MCF 10A (cell line): ENCODE results near the gene CHRDL2. TPM values are rescaled to one million over a fixed set of nuclear protein-coding genes. Genes with fewer than 3 reads are reported as not detected.

Source experiments
- BruUV-seq: library from RNA; stranded (reverse); fragments of 400-500 nt; replicated peaks from 2 replicates; lab custom pipeline; 2021; lab: Mats Ljungman, UMichigan
- CTCF ChIA-PET: fragments of 300-600 bp; sonication (Branson Sonifier 250); formaldehyde crosslinking; extraction: SDS; loops from one replicate; lab custom pipeline; 2021; ENCODE audit warnings: antibody characterized with exemption, inconsistent platforms; lab: Yijun Ruan, JAX
- POLR2A ChIA-PET: fragments of 300-600, 350-650 bp; sonication (Branson Sonifier 250); formaldehyde crosslinking; extraction: SDS; loops from one replicate; lab custom pipeline; 2020; ENCODE audit warnings: antibody characterized with exemption, inconsistent platforms; lab: Yijun Ruan, JAX
- DNase-seq: peaks from one replicate; pipeline ENCODE4 v3.0.0-alpha.2; 2018; ENCODE audit not compliant: unreplicated experiment
- H3K27ac Mint-ChIP-seq: one replicate; pipeline ENCODE4 v1.8.0; 2022; ENCODE audit warnings: mild to moderate bottlenecking, low read depth, mixed read lengths; ENCODE audit not compliant: unreplicated experiment
- H3K27me3 Mint-ChIP-seq: one replicate; pipeline ENCODE4 v1.8.0; 2022; ENCODE audit warnings: mixed read lengths; ENCODE audit not compliant: insufficient read depth, unreplicated experiment
- H3K36me3 Mint-ChIP-seq: one replicate; pipeline ENCODE4 v1.8.0; 2022; ENCODE audit warnings: mild to moderate bottlenecking, moderate library complexity, mixed read lengths; ENCODE audit not compliant: insufficient read depth, unreplicated experiment
- H3K4me1 Mint-ChIP-seq: one replicate; pipeline ENCODE4 v1.8.0; 2022; ENCODE audit warnings: mixed read lengths; ENCODE audit not compliant: insufficient read depth, unreplicated experiment
- H3K4me3 Mint-ChIP-seq: one replicate; pipeline ENCODE4 v1.8.0; 2022; ENCODE audit warnings: mild to moderate bottlenecking, moderate library complexity, mixed read lengths; ENCODE audit not compliant: unreplicated experiment
- H3K9me3 Mint-ChIP-seq: one replicate; pipeline ENCODE4 v1.8.0; 2022; ENCODE audit warnings: mixed read lengths; ENCODE audit not compliant: unreplicated experiment
- intact Hi-C: fragments of 100-400 bp; cut with micrococcal nuclease; formaldehyde crosslinking; loops from 2 replicates; pipeline ENCODE4 v1.14.1; 2022
- total RNA-seq: library from RNA; stranded (reverse); gene quantifications from 2 replicates; pipeline ENCODE4 v1.2.3, GENCODE V29; 2022
- TF ChIP-seq, protein P1 (sequence below): fragments of 200-600 bp; IDR thresholded peaks from one replicate; pipeline ENCODE4 v1.8.0; 2022; ENCODE audit warnings: antibody characterized with exemption, mild to moderate bottlenecking; ENCODE audit not compliant: unreplicated experiment

The CHRDL2 gene
- total RNA-seq, 1 experiment from 2014 or later: not detected

DNA sequence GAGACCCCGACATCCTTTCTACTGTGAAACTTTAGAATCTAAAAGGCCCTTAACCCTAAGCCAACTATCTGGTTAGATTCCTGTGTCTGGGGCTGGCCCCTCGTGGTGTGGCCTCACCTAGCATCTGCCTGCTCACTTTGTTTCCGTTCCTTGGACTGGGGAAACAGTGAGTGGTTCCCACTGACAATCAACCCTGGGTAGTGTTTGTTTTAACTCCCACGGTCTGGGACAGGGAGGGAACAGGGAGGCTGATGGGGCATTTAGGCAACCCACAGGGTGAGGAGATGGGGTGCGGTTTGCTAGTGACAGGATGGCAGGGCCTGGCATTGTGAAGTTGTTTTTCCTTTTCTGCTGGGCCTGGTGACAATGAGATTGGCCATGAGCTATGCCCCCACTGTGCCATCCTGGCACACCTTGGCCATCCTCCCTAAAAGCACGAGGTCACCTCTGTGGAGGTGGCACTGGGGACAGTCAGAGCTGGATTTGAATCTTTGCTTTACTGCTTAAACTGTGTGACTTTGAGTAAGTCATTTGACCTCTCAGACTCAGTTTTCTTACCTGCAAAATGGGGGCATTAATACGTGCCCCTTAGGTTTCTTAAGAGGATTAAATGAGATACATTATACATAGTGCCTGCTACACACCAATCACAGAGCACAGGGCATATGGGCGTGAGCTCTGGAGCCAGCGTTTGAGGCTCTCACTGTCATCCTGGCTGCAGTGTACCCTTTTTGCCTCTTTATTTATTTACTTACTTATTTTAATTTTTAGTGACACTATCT is 31.4 kb downstream of the CHRDL2 start:
- peak; percentile 25 for DNase-seq
- intact Hi-C loops: no loop called here
- ChIA-PET CTCF (interaction anchor here (0.9 to 4.2 kb wide), 3 partner anchors 26 to 66 kb away, joined by 3 to 69 read pairs (median 20); no protein-coding TSS in a partner anchor), POLR2A (no interaction called here)
- no peaks in the 10 kb centered on the region for H3K9me3 Mint-ChIP-seq
- H3K27ac Mint-ChIP-seq: no peak overlapping the region
- TF ChIP-seq, protein P1, sequence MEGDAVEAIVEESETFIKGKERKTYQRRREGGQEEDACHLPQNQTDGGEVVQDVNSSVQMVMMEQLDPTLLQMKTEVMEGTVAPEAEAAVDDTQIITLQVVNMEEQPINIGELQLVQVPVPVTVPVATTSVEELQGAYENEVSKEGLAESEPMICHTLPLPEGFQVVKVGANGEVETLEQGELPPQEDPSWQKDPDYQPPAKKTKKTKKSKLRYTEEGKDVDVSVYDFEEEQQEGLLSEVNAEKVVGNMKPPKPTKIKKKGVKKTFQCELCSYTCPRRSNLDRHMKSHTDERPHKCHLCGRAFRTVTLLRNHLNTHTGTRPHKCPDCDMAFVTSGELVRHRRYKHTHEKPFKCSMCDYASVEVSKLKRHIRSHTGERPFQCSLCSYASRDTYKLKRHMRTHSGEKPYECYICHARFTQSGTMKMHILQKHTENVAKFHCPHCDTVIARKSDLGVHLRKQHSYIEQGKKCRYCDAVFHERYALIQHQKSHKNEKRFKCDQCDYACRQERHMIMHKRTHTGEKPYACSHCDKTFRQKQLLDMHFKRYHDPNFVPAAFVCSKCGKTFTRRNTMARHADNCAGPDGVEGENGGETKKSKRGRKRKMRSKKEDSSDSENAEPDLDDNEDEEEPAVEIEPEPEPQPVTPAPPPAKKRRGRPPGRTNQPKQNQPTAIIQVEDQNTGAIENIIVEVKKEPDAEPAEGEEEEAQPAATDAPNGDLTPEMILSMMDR: no peak
- no TSS peak for BruUV-seq
- H3K27me3 Mint-ChIP-seq: no peaks in the 10 kb centered on the region
- H3K4me3 Mint-ChIP-seq: no peak overlapping the region
- H3K36me3 Mint-ChIP-seq: no peaks in the 10 kb centered on the region
- H3K4me1 Mint-ChIP-seq: peaks cover 16% of the 10 kb centered on the region

DNA sequence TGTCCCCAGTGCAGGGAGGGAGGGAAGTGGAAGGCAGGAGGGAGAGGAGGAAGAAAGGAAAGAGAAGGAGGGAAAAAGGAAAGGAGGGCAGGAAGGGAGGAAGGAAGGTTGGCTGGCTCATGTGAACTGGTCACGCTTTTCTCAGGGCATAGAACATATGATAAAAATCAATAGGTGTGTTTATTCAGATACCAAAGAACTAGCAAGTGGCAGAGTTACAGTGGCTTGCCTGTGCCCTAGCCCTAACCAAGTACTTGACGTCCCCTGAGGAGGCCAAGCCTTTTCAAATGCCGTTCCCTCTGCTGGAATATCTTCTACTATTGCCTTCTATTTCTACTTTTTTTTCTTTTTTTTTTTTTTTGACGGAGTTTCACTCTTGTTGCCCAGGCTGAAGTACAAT is 33.5 kb downstream of the CHRDL2 start:
- POLR2A ChIA-PET: interaction anchor here (1.1 kb wide), 1 partner anchor 83 kb away, joined by 4 read pairs; no protein-coding TSS in a partner anchor
- Mint-ChIP-seq H3K36me3 (no peaks in the 10 kb centered on the region), H3K4me3 (peak overlapping the region; percentile 64), H3K27me3 (no peaks in the 10 kb centered on the region), H3K4me1 (peaks cover 27% of the 10 kb centered on the region), H3K9me3 (no peaks in the 10 kb centered on the region), H3K27ac (peak overlapping the region; percentile 98)
- TF ChIP-seq, protein P1: no peak
- BruUV-seq: TSS peak; percentile 55
- CTCF ChIA-PET: interaction anchor here (1.1 kb wide), 1 partner anchor 28 kb away, joined by 3 read pairs; no protein-coding TSS in a partner anchor
- intact Hi-C loops: no loop called here
- DNase-seq: no peak

- Mint-ChIP-seq H3K4me1 (peaks cover 27% of the 10 kb centered on the region), H3K4me3 (peak overlapping the region; percentile 64), H3K36me3 (no peaks in the 10 kb centered on the region), H3K9me3 (no peaks in the 10 kb centered on the region), H3K27ac (peak overlapping the region; percentile 98), H3K27me3 (no peaks in the 10 kb centered on the region)
- CTCF ChIA-PET: interaction anchor here (1.0 to 1.7 kb wide), 5 partner anchors 13 to 552 kb away, joined by 3 to 7 read pairs (median 4); no protein-coding TSS in a partner anchor
- no TSS peak for BruUV-seq
- intact Hi-C loops: no loop called here
- peak; percentile 96 for DNase-seq
- POLR2A ChIA-PET: interaction anchor here (0.6 to 1.1 kb wide), 5 partner anchors 29 to 83 kb away, joined by 3 to 4 read pairs (median 4); no protein-coding TSS in a partner anchor
- TF ChIP-seq, protein P1: no peak
Measured at GRCh38 chr11:74696939-74697675, 34.1 kb downstream of the CHRDL2 start.
